ENCODE measurements around the gene ESYT3. TPM values are rescaled to one million over a fixed set of nuclear protein-coding genes. Genes with fewer than 3 reads are reported as not detected.
"Not testable (repeated sequence)": the region's sequence is repeated elsewhere in the genome, so short reads cannot be mapped to it uniquely, and the experiment has no call there.

The ESYT3 gene
- total RNA-seq, 1 experiment from 2014 or later = 7.6 TPM

GRCh38 chr3:138477120-138477519 lies 42.7 kb downstream of the ESYT3 start:
- Histone ChIP-seq H3K4me1 (no peaks in the 10 kb centered on the region), H3K4me3 (ENCODE audit: low read depth, low read length) (no peak overlapping the region), H3K27me3 (replicated peaks; ENCODE audit: control insufficient read depth, insufficient read depth, low read length) (no peaks in the 10 kb centered on the region), H3K36me3 (ENCODE audit: control insufficient read depth, insufficient read depth, low read length) (no peaks in the 10 kb centered on the region), H3K9me3 (no peaks in the 10 kb centered on the region)
- POLR2A ChIA-PET = no interaction called here
- H3K4me3 Mint-ChIP-seq (ENCODE audit: unreplicated experiment) = no peak overlapping the region
- H3K9me3 Mint-ChIP-seq (ENCODE audit: unreplicated experiment) = no peaks in the 10 kb centered on the region
- CTCF ChIA-PET = no interaction called here
- no TSS peak for BruUV-seq (replicated peaks)
- no peak for DNase-seq
- no peak for TF ChIP-seq CTCF (IDR thresholded peaks at IDR 0.05; ENCODE audit: insufficient read depth in 1 of 2, low read depth in 1 of 2, low read length in 1 of 2, severe bottlenecking in 1 of 2, unreplicated experiment in 1 of 2)
- no peaks in the 10 kb centered on the region for H3K36me3 Mint-ChIP-seq (ENCODE audit: insufficient read depth, unreplicated experiment)
- H3K27me3 Mint-ChIP-seq (ENCODE audit: insufficient read depth, unreplicated experiment) = no peaks in the 10 kb centered on the region
- H3K4me1 Mint-ChIP-seq (ENCODE audit: low read depth, unreplicated experiment) = no peaks in the 10 kb centered on the region
- intact Hi-C loops (cut with micrococcal nuclease; ENCODE audit: unreplicated experiment) = no loop called here
- H3K27ac Mint-ChIP-seq (ENCODE audit: unreplicated experiment) = no peak overlapping the region

- ChIA-PET CTCF (no interaction called here), POLR2A (no interaction called here)
- Histone ChIP-seq H3K27me3 (replicated peaks; ENCODE audit: control insufficient read depth, insufficient read depth, low read length) (no peaks in the 10 kb centered on the region), H3K9me3 (no peaks in the 10 kb centered on the region), H3K4me3 (ENCODE audit: low read depth, low read length) (no peak overlapping the region), H3K36me3 (ENCODE audit: control insufficient read depth, insufficient read depth, low read length) (no peaks in the 10 kb centered on the region), H3K4me1 (no peaks in the 10 kb centered on the region)
- Mint-ChIP-seq H3K36me3 (ENCODE audit: insufficient read depth, unreplicated experiment) (no peaks in the 10 kb centered on the region), H3K9me3 (ENCODE audit: unreplicated experiment) (no peaks in the 10 kb centered on the region), H3K27me3 (ENCODE audit: insufficient read depth, unreplicated experiment) (no peaks in the 10 kb centered on the region), H3K4me1 (ENCODE audit: low read depth, unreplicated experiment) (no peaks in the 10 kb centered on the region), H3K27ac (ENCODE audit: unreplicated experiment) (no peak overlapping the region), H3K4me3 (ENCODE audit: unreplicated experiment) (no peak overlapping the region)
- TF ChIP-seq CTCF (IDR thresholded peaks at IDR 0.05; ENCODE audit: insufficient read depth in 1 of 2, low read depth in 1 of 2, low read length in 1 of 2, severe bottlenecking in 1 of 2, unreplicated experiment in 1 of 2) = no peak
- DNase-seq = no peak
- intact Hi-C loops (cut with micrococcal nuclease; ENCODE audit: unreplicated experiment) = loop anchor here (2.0 kb wide), 1 partner anchor 445 kb away; no protein-coding TSS in a partner anchor
- BruUV-seq (replicated peaks) = no TSS peak
These were observed 43.4 kb downstream of the ESYT3 start for GRCh38 chr3:138477801-138478200.

GRCh38 chr3:138479438-138479863 lies 45.0 kb downstream of the ESYT3 start:
- peak in 1 of 2 experiments; percentile 60 for DNase-seq

GRCh38 chr3:138484672-138485071 lies 50.3 kb downstream of the ESYT3 start:
- BruUV-seq (replicated peaks); H3K4me3 ChIP-seq (ENCODE audit: low read depth, low read length); DNase-seq; H3K4me1 Mint-ChIP-seq (ENCODE audit: low read depth, unreplicated experiment); H3K27ac Mint-ChIP-seq (ENCODE audit: unreplicated experiment); POLR2A ChIA-PET; H3K36me3 Mint-ChIP-seq (ENCODE audit: insufficient read depth, unreplicated experiment); H3K4me1 ChIP-seq; H3K27me3 ChIP-seq (replicated peaks; ENCODE audit: control insufficient read depth, insufficient read depth, low read length); H3K4me3 Mint-ChIP-seq (ENCODE audit: unreplicated experiment); CTCF ChIA-PET; H3K36me3 ChIP-seq (ENCODE audit: control insufficient read depth, insufficient read depth, low read length); intact Hi-C loops (cut with micrococcal nuclease; ENCODE audit: unreplicated experiment); H3K27me3 Mint-ChIP-seq (ENCODE audit: insufficient read depth, unreplicated experiment): not testable (repeated sequence)
- peaks cover 12% of the 10 kb centered on the region for H3K9me3 ChIP-seq
- peaks cover 38% of the 10 kb centered on the region for H3K9me3 Mint-ChIP-seq (ENCODE audit: unreplicated experiment)

More at GRCh38 chr3:138479438-138479863, 45.0 kb downstream of the ESYT3 start:
- ChIA-PET CTCF (interaction anchor here (0.6 to 1.2 kb wide), 7 partner anchors 45 to 444 kb away, joined by 3 to 12 read pairs (median 5); partner anchors contain the start of genes CEP70, ESYT3 and FAIM), POLR2A (interaction anchor here (0.5 kb wide), 1 partner anchor 467 kb away, joined by 3 read pairs; no protein-coding TSS in a partner anchor)
- peak; percentile 71 to 81 for TF ChIP-seq CTCF (IDR thresholded peaks at IDR 0.05; ENCODE audit: insufficient read depth in 1 of 2, low read depth in 1 of 2, low read length in 1 of 2, severe bottlenecking in 1 of 2, unreplicated experiment in 1 of 2)
- Mint-ChIP-seq H3K27me3 (ENCODE audit: insufficient read depth, unreplicated experiment) (no peaks in the 10 kb centered on the region), H3K4me1 (ENCODE audit: low read depth, unreplicated experiment) (no peaks in the 10 kb centered on the region), H3K36me3 (ENCODE audit: insufficient read depth, unreplicated experiment) (no peaks in the 10 kb centered on the region), H3K9me3 (ENCODE audit: unreplicated experiment) (no peaks in the 10 kb centered on the region), H3K4me3 (ENCODE audit: unreplicated experiment) (no peak overlapping the region), H3K27ac (ENCODE audit: unreplicated experiment) (no peak overlapping the region)
- Histone ChIP-seq H3K27me3 (replicated peaks; ENCODE audit: control insufficient read depth, insufficient read depth, low read length) (no peaks in the 10 kb centered on the region), H3K36me3 (ENCODE audit: control insufficient read depth, insufficient read depth, low read length) (no peaks in the 10 kb centered on the region), H3K9me3 (no peaks in the 10 kb centered on the region), H3K4me3 (ENCODE audit: low read depth, low read length) (no peak overlapping the region), H3K4me1 (no peaks in the 10 kb centered on the region)
- BruUV-seq (replicated peaks) = no TSS peak
- intact Hi-C loops (cut with micrococcal nuclease; ENCODE audit: unreplicated experiment) = loop anchor here (1.0 to 2.0 kb wide), 3 partner anchors 113 to 443 kb away; no protein-coding TSS in a partner anchor

GRCh38 chr3:138486580-138486979 lies 52.2 kb downstream of the ESYT3 start:
- POLR2A ChIA-PET = not testable (repeated sequence)

More at GRCh38 chr3:138486580-138486979, 52.2 kb downstream of the ESYT3 start:
- H3K36me3 Mint-ChIP-seq (ENCODE audit: insufficient read depth, unreplicated experiment); H3K4me1 ChIP-seq; H3K27me3 ChIP-seq (replicated peaks; ENCODE audit: control insufficient read depth, insufficient read depth, low read length); DNase-seq; H3K4me1 Mint-ChIP-seq (ENCODE audit: low read depth, unreplicated experiment); H3K27me3 Mint-ChIP-seq (ENCODE audit: insufficient read depth, unreplicated experiment); BruUV-seq (replicated peaks); H3K27ac Mint-ChIP-seq (ENCODE audit: unreplicated experiment); H3K4me3 ChIP-seq (ENCODE audit: low read depth, low read length); intact Hi-C loops (cut with micrococcal nuclease; ENCODE audit: unreplicated experiment); CTCF ChIA-PET; H3K36me3 ChIP-seq (ENCODE audit: control insufficient read depth, insufficient read depth, low read length); H3K4me3 Mint-ChIP-seq (ENCODE audit: unreplicated experiment): not testable (repeated sequence)
- H3K9me3 ChIP-seq = peaks cover 12% of the 10 kb centered on the region
- H3K9me3 Mint-ChIP-seq (ENCODE audit: unreplicated experiment) = peaks cover 43% of the 10 kb centered on the region
